CD4-positive, CD25-positive, alpha-beta regulatory T cell (primary cell): ENCODE results near the gene NPTXR. TPM values are rescaled to one million over a fixed set of nuclear protein-coding genes. Genes with fewer than 3 reads are reported as not detected.

Experiments used
- ATAC-seq, 2 donors: fragments of 150-1000 bp; cut with Tn5 transposase; one replicate each; pipeline ENCODE4 v1.10.0; 2021; ENCODE audit warnings: low read depth in 2 of 2, moderate number of reproducible peaks in 2 of 2, moderate library complexity in 1 of 2
- DNase-seq, 3 donors: peaks; one replicate each; pipeline versions ENCODE4 v3.0.0 to v3.0.0-alpha.2; 2012 to 2022; ENCODE audit warnings: mixed read lengths in 1 of 3
- H3K27ac ChIP-seq: one replicate; pipeline ENCODE4 v1.7.0; 2013; ENCODE audit warnings: mild to moderate bottlenecking, low read length; ENCODE audit not compliant: insufficient read depth, poor library complexity, severe bottlenecking
- H3K27me3 ChIP-seq: one replicate; pipeline ENCODE4 v1.7.0; 2013; ENCODE audit warnings: low read length; ENCODE audit not compliant: control insufficient read depth, insufficient read depth
- H3K36me3 ChIP-seq: one replicate; pipeline ENCODE4 v1.7.0; 2013; ENCODE audit warnings: mild to moderate bottlenecking, low read length, moderate library complexity; ENCODE audit not compliant: control insufficient read depth, insufficient read depth
- H3K4me1 ChIP-seq: 2 replicates; pipeline ENCODE4 v1.7.0; 2013; ENCODE audit warnings: mild to moderate bottlenecking, low read length; ENCODE audit not compliant: insufficient read depth, control insufficient read depth, poor library complexity, severe bottlenecking
- H3K4me3 ChIP-seq: one replicate; pipeline ENCODE4 v1.7.0; 2013; ENCODE audit warnings: low read depth, mild to moderate bottlenecking, low read length, moderate library complexity
- H3K9me3 ChIP-seq, 2 experiments: 1 replicate in 1 of 2; 2 replicates in 1 of 2; pipeline ENCODE4 v1.7.0; 2013; ENCODE audit warnings: low read length in 2 of 2, mild to moderate bottlenecking in 1 of 2, moderate library complexity in 1 of 2; ENCODE audit not compliant: control insufficient read depth in 2 of 2
- H3K27ac Mint-ChIP-seq, 3 donors: one replicate each; pipeline ENCODE4 v1.8.0; 2020 to 2022; ENCODE audit warnings: mild to moderate bottlenecking in 3 of 3, mixed read lengths in 3 of 3, moderate library complexity in 2 of 3
- H3K27me3 Mint-ChIP-seq: one replicate; pipeline ENCODE4 v1.8.0; 2022; ENCODE audit warnings: mild to moderate bottlenecking, mixed read lengths
- H3K36me3 Mint-ChIP-seq: one replicate; pipeline ENCODE4 v1.8.0; 2020; ENCODE audit warnings: mixed read lengths
- H3K4me1 Mint-ChIP-seq, 4 donors: one replicate each; pipeline ENCODE4 v1.8.0; 2020 to 2022; ENCODE audit warnings: mixed read lengths in 4 of 4, mild to moderate bottlenecking in 1 of 4
- H3K4me3 Mint-ChIP-seq, 4 donors: one replicate each; pipeline ENCODE4 v1.8.0; 2020 to 2022; ENCODE audit warnings: mild to moderate bottlenecking in 4 of 4, mixed read lengths in 4 of 4, moderate library complexity in 3 of 4
- H3K9me3 Mint-ChIP-seq, 7 donors: one replicate each; pipeline ENCODE4 v1.8.0; 2020 to 2022; ENCODE audit warnings: mixed read lengths in 7 of 7, mild to moderate bottlenecking in 3 of 7, moderate library complexity in 2 of 7
- polyA plus RNA-seq, 4 donors: library from polyadenylated mRNA; unstranded; fragments of 300-500 nt; fragmentation: Illumina TruSeq; gene quantifications; one replicate each; pipeline ENCODE4 v1.2.3, GENCODE V29; 2021
- total RNA-seq: library from RNA; stranded (reverse); gene quantifications from one replicate; pipeline ENCODE4 v1.2.3, GENCODE V29; 2022

The NPTXR gene
- total and polyA plus RNA-seq, 5 donors from 2014 or later = 0.32 to 1.3 (median 0.50) TPM; not detected in 1

- Histone ChIP-seq H3K36me3 (no peaks in the 10 kb centered on the region), H3K4me3 (no peak overlapping the region), H3K27ac (no peak overlapping the region), H3K4me1 (no peaks in the 10 kb centered on the region), H3K9me3 (no peaks in the 10 kb centered on the region), H3K27me3 (no peaks in the 10 kb centered on the region)
- H3K4me1 Mint-ChIP-seq = peaks cover 0 to 11% (median 3%) of the 10 kb centered on the region in 4 donors
- no peak for ATAC-seq
- DNase-seq = no peak
- no peaks in the 10 kb centered on the region for H3K9me3 Mint-ChIP-seq
- H3K36me3 Mint-ChIP-seq = peaks cover 12% of the 10 kb centered on the region
- no peaks in the 10 kb centered on the region for H3K27me3 Mint-ChIP-seq
- no peak overlapping the region for H3K27ac Mint-ChIP-seq
- no peak overlapping the region for H3K4me3 Mint-ChIP-seq
These were observed 57.2 kb downstream of the NPTXR start for GRCh38 chr22:38786631-38787030.

- no peak overlapping the region for H3K27ac ChIP-seq
- Mint-ChIP-seq H3K27ac (peak overlapping the region; percentile 53 to 59 (median 55)), H3K36me3 (peaks cover 17% of the 10 kb centered on the region), H3K4me1 (peaks cover 0 to 14% (median 3%) of the 10 kb centered on the region in 4 donors), H3K27me3 (no peaks in the 10 kb centered on the region), H3K9me3 (no peaks in the 10 kb centered on the region), H3K4me3 (no peak overlapping the region)
- H3K4me3 ChIP-seq = no peak overlapping the region
- DNase-seq = no peak
- H3K27me3 ChIP-seq = no peaks in the 10 kb centered on the region
- no peaks in the 10 kb centered on the region for H3K9me3 ChIP-seq
- no peaks in the 10 kb centered on the region for H3K4me1 ChIP-seq
- H3K36me3 ChIP-seq = peaks cover 4% of the 10 kb centered on the region
- no peak for ATAC-seq
These were observed 59.0 kb downstream of the NPTXR start for GRCh38 chr22:38784856-38785255.

GRCh38 chr22:38784035-38784434 is 59.8 kb downstream of the NPTXR start:
- no peaks in the 10 kb centered on the region for H3K4me1 ChIP-seq
- Mint-ChIP-seq H3K4me3 (no peak overlapping the region), H3K9me3 (no peaks in the 10 kb centered on the region), H3K4me1 (peaks cover 0 to 14% (median 3%) of the 10 kb centered on the region in 4 donors), H3K36me3 (peaks cover 17% of the 10 kb centered on the region), H3K27me3 (no peaks in the 10 kb centered on the region), H3K27ac (no peak overlapping the region)
- H3K27me3 ChIP-seq = no peaks in the 10 kb centered on the region
- no peak overlapping the region for H3K27ac ChIP-seq
- no peaks in the 10 kb centered on the region for H3K9me3 ChIP-seq
- no peak overlapping the region for H3K4me3 ChIP-seq
- H3K36me3 ChIP-seq = peaks cover 8% of the 10 kb centered on the region
- ATAC-seq = no peak
- no peak for DNase-seq

GRCh38 chr22:38783095-38783615 is 60.7 kb downstream of the NPTXR start:
- DNase-seq = no peak
- no peaks in the 10 kb centered on the region for H3K27me3 ChIP-seq
- Mint-ChIP-seq H3K4me3 (peak overlapping the region in 1 of 4 donors; percentile 35), H3K36me3 (peaks cover 21% of the 10 kb centered on the region), H3K27me3 (no peaks in the 10 kb centered on the region), H3K9me3 (no peaks in the 10 kb centered on the region), H3K4me1 (peaks cover 0 to 14% (median 4%) of the 10 kb centered on the region in 4 donors), H3K27ac (peak overlapping the region in 2 of 3 donors; percentile 70 to 93)
- ATAC-seq = no peak
- H3K4me1 ChIP-seq = no peaks in the 10 kb centered on the region
- H3K4me3 ChIP-seq = no peak overlapping the region
- no peaks in the 10 kb centered on the region for H3K9me3 ChIP-seq
- H3K36me3 ChIP-seq = peaks cover 8% of the 10 kb centered on the region
- no peak overlapping the region for H3K27ac ChIP-seq

- Mint-ChIP-seq H3K9me3 (no peaks in the 10 kb centered on the region), H3K4me3 (no peak overlapping the region), H3K4me1 (peaks cover 0 to 14% (median 5%) of the 10 kb centered on the region in 4 donors), H3K27ac (peak overlapping the region; percentile 25 to 93 (median 70)), H3K27me3 (no peaks in the 10 kb centered on the region), H3K36me3 (peaks cover 21% of the 10 kb centered on the region)
- Histone ChIP-seq H3K27me3 (no peaks in the 10 kb centered on the region), H3K4me3 (no peak overlapping the region), H3K9me3 (no peaks in the 10 kb centered on the region), H3K36me3 (peaks cover 8% of the 10 kb centered on the region), H3K4me1 (no peaks in the 10 kb centered on the region), H3K27ac (no peak overlapping the region)
- no peak for DNase-seq
- ATAC-seq = no peak
These were observed 61.3 kb downstream of the NPTXR start for GRCh38 chr22:38782402-38783094.

GRCh38 chr22:38781033-38781432 is 62.8 kb downstream of the NPTXR start:
- H3K27ac ChIP-seq = no peak overlapping the region
- H3K4me1 ChIP-seq = no peaks in the 10 kb centered on the region
- no peaks in the 10 kb centered on the region for H3K9me3 ChIP-seq
- Mint-ChIP-seq H3K9me3 (no peaks in the 10 kb centered on the region), H3K27me3 (no peaks in the 10 kb centered on the region), H3K36me3 (peaks cover 21% of the 10 kb centered on the region), H3K4me1 (peaks cover 0 to 14% (median 5%) of the 10 kb centered on the region in 4 donors), H3K4me3 (no peak overlapping the region), H3K27ac (peak overlapping the region in 2 of 3 donors; percentile 70 to 90)
- DNase-seq (no peak), ATAC-seq (no peak)
- H3K36me3 ChIP-seq = peaks cover 8% of the 10 kb centered on the region
- no peak overlapping the region for H3K4me3 ChIP-seq
- no peaks in the 10 kb centered on the region for H3K27me3 ChIP-seq

- DNase-seq (no peak), ATAC-seq (no peak)
- H3K36me3 Mint-ChIP-seq = peaks cover 15% of the 10 kb centered on the region
- Histone ChIP-seq H3K36me3 (peaks cover 8% of the 10 kb centered on the region), H3K27ac (no peak overlapping the region), H3K27me3 (no peaks in the 10 kb centered on the region), H3K4me1 (no peaks in the 10 kb centered on the region), H3K4me3 (no peak overlapping the region), H3K9me3 (no peaks in the 10 kb centered on the region)
- H3K4me1 Mint-ChIP-seq = peaks cover 0 to 3% (median 1%) of the 10 kb centered on the region in 4 donors
- no peak overlapping the region for H3K27ac Mint-ChIP-seq
- H3K4me3 Mint-ChIP-seq = no peak overlapping the region
- no peaks in the 10 kb centered on the region for H3K27me3 Mint-ChIP-seq
- H3K9me3 Mint-ChIP-seq = no peaks in the 10 kb centered on the region
These were observed 66.6 kb downstream of the NPTXR start for GRCh38 chr22:38777087-38777671.
